ENCODE data around the gene HLA-DRB5.

GRCh38 chr6:32519910-32520258, 10.2 kb downstream of the HLA-DRB5 start:
- no peak for TF ChIP-seq CTCF (conservative IDR thresholded peaks at IDR 0.05)
- TF ChIP-seq ZFX (IDR thresholded peaks at IDR 0.05): no peak
